Ascending aorta (tissue), 2 donors: ENCODE results near the gene MAD2L1. TPM values are rescaled to one million over a fixed set of nuclear protein-coding genes. Genes with fewer than 3 reads are reported as not detected.

Experiments used
- DNase-seq, 2 donors: peaks; one replicate each; pipeline ENCODE4 v3.0.0-alpha.2; 2019; ENCODE audit warnings: low spot score in 2 of 2
- H3K27ac ChIP-seq, 2 donors: fragments of 200-600 bp; sonication (generic); one replicate each; pipeline ENCODE4 v1.5.1; 2016 to 2017; ENCODE audit warnings: mild to moderate bottlenecking in 1 of 2
- H3K27me3 ChIP-seq: fragments of 200-600 bp; sonication (generic); one replicate; pipeline ENCODE4 v1.5.1; 2017
- H3K36me3 ChIP-seq, 2 donors: fragments of 200-600 bp; sonication (generic); one replicate each; pipeline ENCODE4 v1.5.1; 2016
- H3K4me1 ChIP-seq, 2 donors: fragments of 200-600 bp; sonication (generic); one replicate each; pipeline ENCODE4 v1.5.1; 2016 to 2017; ENCODE audit warnings: mild to moderate bottlenecking in 1 of 2
- H3K4me3 ChIP-seq, 2 donors: fragments of 200-600 bp; sonication (generic); one replicate each; pipeline ENCODE4 v1.5.1; 2016 to 2017; ENCODE audit warnings: mild to moderate bottlenecking in 1 of 2
- H3K9me3 ChIP-seq, 2 donors: fragments of 200-600 bp; sonication (generic); one replicate each; pipeline ENCODE4 v1.5.1; 2016
- intact Hi-C: fragments of 100-400 bp; cut with DNase I; formaldehyde crosslinking; loops from one replicate; pipeline ENCODE4 v1.15.1; 2023
- total RNA-seq: library from RNA; depleted of rRNA; stranded (reverse); fragments of >200 nt; gene quantifications from one replicate; pipeline ENCODE4 v1.1.0, GENCODE V29; 2016
- TF ChIP-seq, protein P1 (sequence below), 3 experiments: fragments of 200-600 bp in 2 of 3; fragments of 450-650 bp in 1 of 3; sonication (generic) in 2 of 3; IDR thresholded peaks; one replicate each; pipeline ENCODE4 v1.5.1; 2016 to 2019; ENCODE audit warnings: antibody characterized with exemption in 3 of 3, mild to moderate bottlenecking in 1 of 3, moderate library complexity in 1 of 3

MAD2L1 gene
- total RNA-seq, 1 donor from 2014 or later = 12.8 TPM

DNA sequence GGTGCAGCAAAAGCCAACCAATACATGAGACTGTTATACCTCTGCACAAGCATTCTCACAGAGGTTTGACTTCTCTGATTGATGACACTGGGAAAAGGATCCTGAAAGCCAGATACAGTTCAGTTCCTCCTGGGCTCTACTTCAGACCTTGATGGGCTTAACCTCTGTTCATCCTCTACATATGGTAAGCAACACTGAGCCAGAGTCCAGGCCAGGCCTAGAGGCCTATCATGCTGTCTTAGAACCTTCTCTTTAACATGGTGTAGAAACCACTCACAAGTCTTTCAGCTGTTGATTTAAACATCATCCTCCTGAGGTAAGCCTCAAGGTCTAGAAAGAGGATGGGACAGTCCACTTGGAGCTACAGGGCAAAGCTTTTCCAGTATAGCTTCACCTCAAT, 9.2 kb downstream of the MAD2L1 start:
- DNase-seq = no peak
- H3K4me3 ChIP-seq = no peak overlapping the region
- no peaks in the 10 kb centered on the region for H3K9me3 ChIP-seq
- intact Hi-C loops = loop anchor here (5.0 to 10.0 kb wide), 2 partner anchors 603 to 1075 kb away; no protein-coding TSS in a partner anchor
- H3K36me3 ChIP-seq = no peaks in the 10 kb centered on the region
- no peak overlapping the region for H3K27ac ChIP-seq
- peaks cover 6 to 23% of the 10 kb centered on the region in 2 donors for H3K4me1 ChIP-seq
- TF ChIP-seq, protein P1, sequence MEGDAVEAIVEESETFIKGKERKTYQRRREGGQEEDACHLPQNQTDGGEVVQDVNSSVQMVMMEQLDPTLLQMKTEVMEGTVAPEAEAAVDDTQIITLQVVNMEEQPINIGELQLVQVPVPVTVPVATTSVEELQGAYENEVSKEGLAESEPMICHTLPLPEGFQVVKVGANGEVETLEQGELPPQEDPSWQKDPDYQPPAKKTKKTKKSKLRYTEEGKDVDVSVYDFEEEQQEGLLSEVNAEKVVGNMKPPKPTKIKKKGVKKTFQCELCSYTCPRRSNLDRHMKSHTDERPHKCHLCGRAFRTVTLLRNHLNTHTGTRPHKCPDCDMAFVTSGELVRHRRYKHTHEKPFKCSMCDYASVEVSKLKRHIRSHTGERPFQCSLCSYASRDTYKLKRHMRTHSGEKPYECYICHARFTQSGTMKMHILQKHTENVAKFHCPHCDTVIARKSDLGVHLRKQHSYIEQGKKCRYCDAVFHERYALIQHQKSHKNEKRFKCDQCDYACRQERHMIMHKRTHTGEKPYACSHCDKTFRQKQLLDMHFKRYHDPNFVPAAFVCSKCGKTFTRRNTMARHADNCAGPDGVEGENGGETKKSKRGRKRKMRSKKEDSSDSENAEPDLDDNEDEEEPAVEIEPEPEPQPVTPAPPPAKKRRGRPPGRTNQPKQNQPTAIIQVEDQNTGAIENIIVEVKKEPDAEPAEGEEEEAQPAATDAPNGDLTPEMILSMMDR (IDR thresholded peaks at IDR 0.05) = no peak
- no peaks in the 10 kb centered on the region for H3K27me3 ChIP-seq

GRCh38 chr4:120056246-120056645, 10.4 kb downstream of the MAD2L1 start:
- intact Hi-C loops = loop anchor here (1.0 to 10.0 kb wide), 3 partner anchors 601 to 1074 kb away; no protein-coding TSS in a partner anchor
- peak overlapping the region in 1 of 2 donors; percentile 57 for H3K27ac ChIP-seq

GRCh38 chr4:120055795-120056194, 10.9 kb downstream of the MAD2L1 start:
- intact Hi-C loops = loop anchor here (1.0 to 10.0 kb wide), 3 partner anchors 601 to 1073 kb away; no protein-coding TSS in a partner anchor
- Histone ChIP-seq H3K4me3 (no peak overlapping the region), H3K27me3 (no peaks in the 10 kb centered on the region), H3K4me1 (peaks cover 6 to 24% of the 10 kb centered on the region in 2 donors), H3K36me3 (no peaks in the 10 kb centered on the region), H3K27ac (peak overlapping the region in 1 of 2 donors; percentile 57), H3K9me3 (no peaks in the 10 kb centered on the region)
- TF ChIP-seq, protein P1 (IDR thresholded peaks at IDR 0.05) = no peak
- no peak for DNase-seq

More at GRCh38 chr4:120056246-120056645, 10.4 kb downstream of the MAD2L1 start:
- TF ChIP-seq, protein P1 (IDR thresholded peaks at IDR 0.05) = peak; percentile 23 to 58 (median 40)
- no peaks in the 10 kb centered on the region for H3K36me3 ChIP-seq
- DNase-seq = no peak
- H3K4me1 ChIP-seq = peaks cover 6 to 24% of the 10 kb centered on the region in 2 donors
- H3K4me3 ChIP-seq = no peak overlapping the region
- H3K27me3 ChIP-seq = no peaks in the 10 kb centered on the region
- H3K9me3 ChIP-seq = no peaks in the 10 kb centered on the region

DNA sequence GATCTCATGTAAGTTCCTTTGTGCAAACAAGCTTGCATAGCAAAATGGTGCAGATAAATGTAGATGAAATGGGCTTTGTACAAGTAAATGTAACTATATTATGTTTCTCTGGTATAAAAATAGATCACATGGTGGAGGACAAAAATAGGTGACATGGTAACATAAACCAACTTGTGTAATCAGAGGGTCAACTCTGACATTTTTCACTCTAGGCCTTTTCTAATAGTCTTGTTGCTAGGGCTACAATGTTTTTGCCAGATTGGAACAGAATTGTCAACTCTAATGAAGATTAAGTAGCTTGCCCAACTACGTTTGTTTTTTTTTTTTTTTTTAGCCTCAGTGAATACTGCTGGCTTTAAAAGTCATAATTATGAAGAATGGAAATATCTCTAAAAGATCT, 11.5 kb downstream of the MAD2L1 start:
- H3K4me1 ChIP-seq = peaks cover 6 to 24% of the 10 kb centered on the region in 2 donors
- peak overlapping the region; percentile 77 to 87 for H3K27ac ChIP-seq
- no peak overlapping the region for H3K4me3 ChIP-seq
- H3K9me3 ChIP-seq = no peaks in the 10 kb centered on the region
- intact Hi-C loops = loop anchor here (5.0 to 10.0 kb wide), 2 partner anchors 600 to 1073 kb away; no protein-coding TSS in a partner anchor
- no peaks in the 10 kb centered on the region for H3K27me3 ChIP-seq
- no peaks in the 10 kb centered on the region for H3K36me3 ChIP-seq
- DNase-seq = no peak
- TF ChIP-seq, protein P1 (IDR thresholded peaks at IDR 0.05) = no peak

GRCh38 chr4:120053911-120054310, 12.7 kb downstream of the MAD2L1 start:
- H3K27me3 ChIP-seq = no peaks in the 10 kb centered on the region
- H3K4me1 ChIP-seq = peaks cover 6 to 24% of the 10 kb centered on the region in 2 donors
- no peak overlapping the region for H3K4me3 ChIP-seq
- H3K36me3 ChIP-seq = no peaks in the 10 kb centered on the region
- H3K27ac ChIP-seq = peak overlapping the region; percentile 77 to 87
- no peaks in the 10 kb centered on the region for H3K9me3 ChIP-seq
- intact Hi-C loops = loop anchor here (2.0 to 10.0 kb wide), 3 partner anchors 267 to 599 kb away; no protein-coding TSS in a partner anchor
- DNase-seq = no peak
- TF ChIP-seq, protein P1 (IDR thresholded peaks at IDR 0.05) = no peak
